Measurements from ENCODE around the gene SDSL.

GRCh38 chr12:113449839-113450238 lies 27.7 kb downstream of the SDSL start:
- TF ChIP-seq CTCF (IDR thresholded peaks at IDR 0.05) (no peak), POLR2A (IDR thresholded peaks at IDR 0.05) (no peak)
